Muscle layer of colon (tissue), 2 donors: ENCODE results near the gene ABCC1.
"Not testable (repeated sequence)": the region's sequence is repeated elsewhere in the genome, so short reads cannot be mapped to it uniquely, and the experiment has no call there.

ENCODE experiments used
- H3K27ac ChIP-seq: one replicate; pipeline ENCODE4 v1.7.0; 2013; ENCODE audit warnings: low read depth, mild to moderate bottlenecking, low read length, moderate library complexity
- H3K27me3 ChIP-seq, 2 donors: one replicate each; pipeline ENCODE4 v1.7.0; 2013; ENCODE audit warnings: low read length in 2 of 2, mild to moderate bottlenecking in 2 of 2; ENCODE audit not compliant: insufficient read depth in 2 of 2, control insufficient read depth in 1 of 2
- H3K36me3 ChIP-seq: one replicate; pipeline ENCODE4 v1.7.0; 2013; ENCODE audit warnings: mild to moderate bottlenecking, low read length; ENCODE audit not compliant: insufficient read depth
- H3K4me1 ChIP-seq: one replicate; pipeline ENCODE4 v1.7.0; 2013; ENCODE audit warnings: mild to moderate bottlenecking, low read length; ENCODE audit not compliant: insufficient read depth
- H3K4me3 ChIP-seq, 2 donors: one replicate each; pipeline ENCODE4 v1.7.0; 2013; ENCODE audit warnings: low read length in 2 of 2, low read depth in 1 of 2, mild to moderate bottlenecking in 1 of 2, moderate library complexity in 1 of 2
- H3K9ac ChIP-seq: one replicate; pipeline ENCODE4 v1.7.0; 2013; ENCODE audit warnings: low read length
- H3K9me3 ChIP-seq: one replicate; pipeline ENCODE4 v1.7.0; 2013; ENCODE audit warnings: mild to moderate bottlenecking, low read length
- donor health status: abdominal sarcoma.
- donor health status: Adenocarcinoma of cecum.

Gene ABCC1

GRCh38 chr16:16172991-16173390 is 223.6 kb downstream of the ABCC1 start:
- H3K9ac ChIP-seq: no peak overlapping the region
- H3K27me3 ChIP-seq: no peaks in the 10 kb centered on the region
- no peak overlapping the region for H3K27ac ChIP-seq
- H3K4me1 ChIP-seq: peaks cover 25% of the 10 kb centered on the region
- no peaks in the 10 kb centered on the region for H3K36me3 ChIP-seq
- H3K9me3 ChIP-seq: no peaks in the 10 kb centered on the region
- no peak overlapping the region for H3K4me3 ChIP-seq

GRCh38 chr16:16175296-16175695 is 225.9 kb downstream of the ABCC1 start:
- H3K36me3 ChIP-seq: no peaks in the 10 kb centered on the region
- H3K4me3 ChIP-seq: no peak overlapping the region
- peak overlapping the region; percentile 41 for H3K27ac ChIP-seq
- H3K9ac ChIP-seq: no peak overlapping the region
- no peaks in the 10 kb centered on the region for H3K9me3 ChIP-seq
- no peaks in the 10 kb centered on the region for H3K27me3 ChIP-seq
- H3K4me1 ChIP-seq: peaks cover 25% of the 10 kb centered on the region

DNA sequence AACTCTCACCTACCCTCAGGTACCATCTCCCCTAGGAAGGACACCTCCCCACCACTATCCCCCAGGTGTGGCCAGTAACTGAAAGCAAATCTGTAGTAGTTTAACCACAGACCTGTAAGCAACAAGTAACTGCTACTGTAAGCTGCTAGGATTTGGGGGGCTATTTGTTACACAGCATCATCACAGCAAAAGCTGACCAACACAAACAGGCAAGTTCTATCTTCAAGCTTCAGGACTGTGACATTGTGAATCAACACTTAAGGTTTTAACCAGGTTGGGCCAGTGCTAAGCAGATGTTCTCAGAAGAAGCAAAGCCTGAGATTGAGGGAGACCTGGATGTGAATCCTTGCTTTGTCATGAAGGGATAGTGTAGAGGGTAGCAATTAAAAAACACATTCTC is 226.9 kb downstream of the ABCC1 start:
- H3K36me3 ChIP-seq: no peaks in the 10 kb centered on the region
- H3K9ac ChIP-seq: no peak overlapping the region
- peaks cover 25% of the 10 kb centered on the region for H3K4me1 ChIP-seq
- no peaks in the 10 kb centered on the region for H3K9me3 ChIP-seq
- no peak overlapping the region for H3K4me3 ChIP-seq
- no peaks in the 10 kb centered on the region for H3K27me3 ChIP-seq
- H3K27ac ChIP-seq: no peak overlapping the region

- no peak overlapping the region for H3K27ac ChIP-seq
- no peaks in the 10 kb centered on the region for H3K36me3 ChIP-seq
- no peak overlapping the region for H3K9ac ChIP-seq
- no peaks in the 10 kb centered on the region for H3K27me3 ChIP-seq
- no peak overlapping the region for H3K4me3 ChIP-seq
- peaks cover 25% of the 10 kb centered on the region for H3K4me1 ChIP-seq
- H3K9me3 ChIP-seq: no peaks in the 10 kb centered on the region
These were observed 229.2 kb downstream of the ABCC1 start for GRCh38 chr16:16178455-16179162.

DNA sequence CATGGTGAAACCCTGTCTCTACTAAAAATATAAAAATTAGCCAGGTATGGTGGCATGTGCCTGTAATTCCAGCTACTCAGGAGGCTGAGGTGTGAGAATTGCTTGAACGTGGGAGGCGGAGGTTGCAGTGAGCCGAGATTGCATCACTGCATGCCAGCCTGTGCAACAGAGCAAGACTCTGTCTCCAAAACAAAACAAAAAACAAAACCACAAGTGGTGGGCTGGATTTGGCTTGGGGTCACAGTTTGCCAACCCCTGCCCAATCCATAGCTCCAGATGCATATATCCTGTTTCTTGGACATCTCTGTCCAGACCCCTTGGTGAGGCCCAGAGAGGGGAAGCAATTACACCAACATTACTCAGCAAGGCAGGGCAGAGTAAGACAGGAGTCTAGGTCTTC is 232.3 kb downstream of the ABCC1 start:
- H3K4me1 ChIP-seq, H3K27me3 ChIP-seq, H3K9me3 ChIP-seq, H3K9ac ChIP-seq, H3K27ac ChIP-seq, H3K4me3 ChIP-seq, H3K36me3 ChIP-seq: not testable (repeated sequence)

DNA sequence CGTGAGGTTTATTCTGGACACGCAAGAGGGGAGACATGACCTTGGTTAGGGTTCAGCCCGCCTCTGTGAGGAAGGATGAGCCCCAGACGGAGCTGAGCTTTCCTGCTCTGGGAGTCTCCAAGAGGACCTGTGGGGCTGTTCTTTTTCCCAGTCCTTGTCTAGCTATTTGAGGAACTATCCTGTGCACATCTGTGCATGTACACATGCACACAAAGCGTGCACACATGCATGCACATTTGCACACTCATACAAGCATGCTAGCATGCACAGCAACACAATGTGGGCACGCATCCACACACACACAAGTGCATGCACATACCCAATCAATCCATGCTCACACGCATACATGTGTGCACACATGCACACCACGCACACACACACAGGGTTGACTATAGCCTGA is 233.5 kb downstream of the ABCC1 start:
- H3K4me1 ChIP-seq: no peaks in the 10 kb centered on the region
- no peaks in the 10 kb centered on the region for H3K9me3 ChIP-seq
- H3K36me3 ChIP-seq: no peaks in the 10 kb centered on the region
- H3K4me3 ChIP-seq: no peak overlapping the region
- H3K27ac ChIP-seq: no peak overlapping the region
- no peak overlapping the region for H3K9ac ChIP-seq
- no peaks in the 10 kb centered on the region for H3K27me3 ChIP-seq

DNA sequence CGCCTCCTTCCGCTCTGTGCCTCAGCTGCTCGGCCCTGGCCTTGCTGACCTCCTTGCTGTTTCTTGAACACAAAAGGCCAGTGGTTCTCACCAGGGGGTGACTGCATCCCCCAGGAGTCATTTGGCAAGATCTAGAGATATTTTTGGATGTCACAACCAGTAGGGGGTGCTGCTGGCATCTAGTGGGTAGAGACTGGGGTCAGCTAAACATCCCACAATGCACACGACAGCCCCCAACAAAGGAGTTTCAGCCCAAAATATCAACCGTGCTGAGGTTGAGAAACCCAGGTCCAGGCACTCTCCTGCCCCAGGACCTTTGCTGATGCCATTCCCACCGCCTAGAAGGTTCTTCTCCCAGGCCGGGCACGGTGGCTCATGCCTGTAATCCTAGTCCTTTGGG is 234.1 kb downstream of the ABCC1 start:
- Histone ChIP-seq H3K9me3 (no peaks in the 10 kb centered on the region), H3K27ac (no peak overlapping the region), H3K36me3 (no peaks in the 10 kb centered on the region), H3K27me3 (no peaks in the 10 kb centered on the region), H3K9ac (no peak overlapping the region), H3K4me3 (no peak overlapping the region), H3K4me1 (no peaks in the 10 kb centered on the region)

DNA sequence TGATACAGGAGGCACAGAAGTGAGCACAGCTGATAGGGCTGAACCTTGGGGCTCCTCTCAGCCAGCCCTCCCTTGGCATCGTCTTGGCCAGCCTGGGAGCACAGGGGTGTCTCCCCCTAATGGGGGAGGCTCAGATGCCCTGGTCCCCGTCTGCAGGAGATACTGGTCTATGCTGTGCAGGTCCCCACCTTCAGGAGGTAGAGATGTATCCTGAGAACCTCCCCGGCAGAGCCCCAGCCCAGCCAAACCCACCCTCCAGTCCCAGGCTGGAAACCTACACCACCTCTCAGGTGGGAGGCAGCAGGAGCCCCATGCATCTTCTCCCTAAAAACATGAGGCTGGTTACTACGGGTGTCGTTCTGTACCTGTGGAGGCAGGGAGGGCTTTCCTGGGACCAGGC is 235.2 kb downstream of the ABCC1 start:
- Histone ChIP-seq H3K9me3 (no peaks in the 10 kb centered on the region), H3K36me3 (no peaks in the 10 kb centered on the region), H3K27me3 (no peaks in the 10 kb centered on the region), H3K4me1 (no peaks in the 10 kb centered on the region), H3K9ac (no peak overlapping the region), H3K27ac (no peak overlapping the region), H3K4me3 (no peak overlapping the region)

DNA sequence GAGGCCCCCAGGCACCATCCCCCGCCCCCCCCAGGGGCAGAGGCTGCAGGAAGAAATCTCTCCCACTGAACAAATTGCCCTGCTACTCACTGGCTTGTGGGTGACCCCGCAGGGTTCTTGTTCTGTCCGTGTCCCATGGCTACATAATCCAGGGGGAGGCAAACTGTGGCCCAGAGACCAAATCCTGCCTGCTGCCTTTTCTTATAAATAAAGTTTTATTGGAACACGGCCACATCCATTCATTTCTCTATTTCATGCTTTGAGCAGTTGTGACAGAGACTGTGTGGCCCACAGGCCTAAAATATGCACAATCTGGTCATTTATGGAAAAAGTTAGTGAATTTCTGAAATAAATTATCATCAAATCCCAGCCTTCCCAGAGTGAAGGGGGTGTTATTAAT is 235.7 kb downstream of the ABCC1 start:
- no peaks in the 10 kb centered on the region for H3K4me1 ChIP-seq

DNA sequence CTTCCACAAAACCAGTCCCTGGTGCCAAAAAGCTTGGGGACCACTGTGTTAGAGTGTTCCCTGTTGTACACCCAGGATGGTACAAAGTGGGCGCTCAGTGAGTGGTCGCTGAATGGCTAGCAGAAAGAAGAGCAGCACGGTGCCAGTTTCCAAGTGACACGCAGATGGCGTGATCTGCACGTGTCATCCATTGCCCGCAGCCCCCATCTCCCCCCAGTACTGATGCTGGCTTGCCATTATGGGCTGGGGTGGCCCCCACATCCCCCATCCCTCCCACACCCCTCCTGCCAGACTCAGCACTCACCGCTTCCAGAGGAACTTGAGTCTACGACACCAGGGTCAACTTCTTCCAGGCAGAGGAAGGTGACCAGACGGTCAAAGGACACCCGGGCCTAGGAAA is 237.4 kb downstream of the ABCC1 start:
- Histone ChIP-seq H3K4me1 (peaks cover 4% of the 10 kb centered on the region), H3K4me3 (no peak overlapping the region), H3K9ac (no peak overlapping the region), H3K27ac (no peak overlapping the region), H3K27me3 (no peaks in the 10 kb centered on the region), H3K9me3 (no peaks in the 10 kb centered on the region), H3K36me3 (no peaks in the 10 kb centered on the region)

More for the DNA sequence above, 235.7 kb downstream of the ABCC1 start:
- Histone ChIP-seq H3K27ac (no peak overlapping the region), H3K27me3 (no peaks in the 10 kb centered on the region), H3K9me3 (no peaks in the 10 kb centered on the region), H3K36me3 (no peaks in the 10 kb centered on the region), H3K9ac (no peak overlapping the region), H3K4me3 (no peak overlapping the region)

DNA sequence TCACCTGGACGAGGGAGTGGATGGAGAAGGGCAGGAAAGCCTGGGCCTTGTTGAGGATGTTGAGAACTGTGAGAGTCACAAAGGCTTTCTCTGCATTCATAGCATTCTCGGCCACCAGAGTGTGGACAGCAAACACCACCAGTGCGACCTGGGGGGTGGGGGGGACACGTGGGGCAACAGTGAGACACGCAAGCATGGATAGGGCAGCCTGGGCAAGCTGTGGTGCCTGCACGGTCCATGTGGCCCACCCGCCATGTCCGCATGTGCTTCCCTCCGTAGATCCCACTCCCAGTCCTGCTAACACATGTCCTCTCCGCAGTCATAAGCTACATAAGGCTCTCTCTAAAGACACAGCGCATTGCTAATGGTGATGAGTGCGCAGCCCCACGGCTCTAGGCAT is 239.4 kb downstream of the ABCC1 start:
- H3K4me3 ChIP-seq: no peak overlapping the region
- H3K4me1 ChIP-seq: peaks cover 8% of the 10 kb centered on the region
- H3K27ac ChIP-seq: no peak overlapping the region
- H3K9ac ChIP-seq: no peak overlapping the region
- no peaks in the 10 kb centered on the region for H3K27me3 ChIP-seq
- H3K36me3 ChIP-seq: no peaks in the 10 kb centered on the region
- H3K9me3 ChIP-seq: no peaks in the 10 kb centered on the region

GRCh38 chr16:16189842-16190241 is 240.4 kb downstream of the ABCC1 start:
- no peaks in the 10 kb centered on the region for H3K9me3 ChIP-seq
- peaks cover 8% of the 10 kb centered on the region for H3K4me1 ChIP-seq
- H3K36me3 ChIP-seq: no peaks in the 10 kb centered on the region
- H3K9ac ChIP-seq: no peak overlapping the region
- H3K4me3 ChIP-seq: no peak overlapping the region
- no peak overlapping the region for H3K27ac ChIP-seq
- no peaks in the 10 kb centered on the region for H3K27me3 ChIP-seq
